Measurements from ENCODE around the gene PI4KB. TPM values are rescaled to one million over a fixed set of nuclear protein-coding genes. Genes with fewer than 3 reads are reported as not detected.
A peak's percentile ranks its signal among the peaks of the same experiment; 100 is the strongest.

The PI4KB gene
- 10 to 100 TPM; 68.0 to 95.9 (median 79.8) TPM for total RNA-seq

- H3K4me1 ChIP-seq = peaks cover 6 to 29% (median 25%) of the 10 kb centered on the region in 4 donors
- WGBS, 2 donors (ENCODE audit: low coverage in 1 of 2) = 0 to 1% methylated on average over 16 to 37 of the region's 40 CpGs
- DNase-seq = peak; percentile 94
- peak within 1 kb of the TSS; percentile 91 to 94 (median 93) for H3K27ac ChIP-seq
- intact Hi-C loops (cut with DNase I; ENCODE audit: low total_unique reads) (no loop called here), in situ Hi-C loops (cut with MboI; ENCODE audit: low pct_ligation_motif_present in 1 of 4, low pct_unique_long_range_greater_than_20kb in 1 of 4, low sequenced_read_pairs in 3 of 4) (no loop called here)
- peak within 1 kb of the TSS; percentile 77 to 95 (median 90) for H3K4me3 ChIP-seq
- H3K27me3 ChIP-seq = no peaks in the 10 kb centered on the region
- TF ChIP-seq POLR2AphosphoS5 (IDR thresholded peaks at IDR 0.05) = peak; percentile 62 to 72 (median 62)
- TF ChIP-seq POLR2A (IDR thresholded peaks at IDR 0.05) = peak; percentile 51
- no peak for TF ChIP-seq CTCF (IDR thresholded peaks at IDR 0.05)
- TF ChIP-seq EP300 (IDR thresholded peaks at IDR 0.05; ENCODE audit: low read depth) = no peak
- peaks cover 0 to 6% (median 0%) of the 10 kb centered on the region in 4 donors for H3K36me3 ChIP-seq
- H3K9me3 ChIP-seq = no peaks in the 10 kb centered on the region
These were observed at the start of gene PI4KB for GRCh38 chr1:151327223-151327902. PI4KB (minus strand) TSS chr1:151327416; CDS start chr1:151316481, 10,935 bp downstream.

- 57% methylated on average over 14 of the region's 14 CpGs; no CpG with 5 or more reads in 1 of the 2 donors for WGBS, 2 donors (ENCODE audit: low coverage in 1 of 2)
- Histone ChIP-seq H3K27ac (peak overlapping the region; percentile 84 to 92 (median 87)), H3K36me3 (peaks cover 0 to 2% (median 0%) of the 10 kb centered on the region in 4 donors), H3K27me3 (no peaks in the 10 kb centered on the region), H3K9me3 (no peaks in the 10 kb centered on the region), H3K4me1 (peaks cover 13 to 80% (median 55%) of the 10 kb centered on the region in 4 donors), H3K4me3 (peak overlapping the region in 1 of 4 donors; percentile 63)
- no peak for DNase-seq
- intact Hi-C loops (cut with DNase I; ENCODE audit: low total_unique reads) (loop anchor here (2.0 kb wide), 1 partner anchor 26 kb away; the partner anchor contains the start of gene PSMB4), in situ Hi-C loops (cut with MboI; ENCODE audit: low pct_ligation_motif_present in 1 of 4, low pct_unique_long_range_greater_than_20kb in 1 of 4, low sequenced_read_pairs in 3 of 4) (no loop called here)
- TF ChIP-seq EP300 (IDR thresholded peaks at IDR 0.05; ENCODE audit: low read depth) (no peak), POLR2A (IDR thresholded peaks at IDR 0.05) (no peak), POLR2AphosphoS5 (IDR thresholded peaks at IDR 0.05) (no peak), CTCF (IDR thresholded peaks at IDR 0.05) (no peak)
These were observed 46.0 kb upstream of the PI4KB start for GRCh38 chr1:151373196-151373595.

- TF ChIP-seq CTCF (IDR thresholded peaks at IDR 0.05) (no peak), EP300 (IDR thresholded peaks at IDR 0.05; ENCODE audit: low read depth) (no peak), POLR2A (IDR thresholded peaks at IDR 0.05) (peak; percentile 98), POLR2AphosphoS5 (IDR thresholded peaks at IDR 0.05) (peak; percentile 93 to 99 (median 98))
- H3K9me3 ChIP-seq = no peaks in the 10 kb centered on the region
- in situ Hi-C loops (cut with MboI; ENCODE audit: low pct_ligation_motif_present in 1 of 4, low pct_unique_long_range_greater_than_20kb in 1 of 4, low sequenced_read_pairs in 3 of 4) = no loop called here
- no peaks in the 10 kb centered on the region for H3K27me3 ChIP-seq
- peaks cover 13 to 81% (median 49%) of the 10 kb centered on the region in 4 donors for H3K4me1 ChIP-seq
- peak within 1 kb of the TSS; percentile 36 to 63 (median 45) for H3K4me3 ChIP-seq
- peak within 1 kb of the TSS; percentile 84 to 92 (median 87) for H3K27ac ChIP-seq
- DNase-seq = peak; percentile 94
- intact Hi-C loops (cut with DNase I; ENCODE audit: low total_unique reads) = loop anchor here (2.0 kb wide), 1 partner anchor 27 kb away; the partner anchor contains the start of gene PSMB4
- 18 to 80% methylated on average over 1 to 11 of the region's 11 CpGs for WGBS, 2 donors (ENCODE audit: low coverage in 1 of 2)
- H3K36me3 ChIP-seq = peaks cover 0 to 11% (median 4%) of the 10 kb centered on the region in 4 donors
These were observed 45.1 kb upstream of the PI4KB start, which contains the start of gene SELENBP1 for GRCh38 chr1:151372058-151372934. SELENBP1 (minus strand) TSS chr1:151372705; CDS start chr1:151372641, 64 bp downstream.

Measured in transverse colon (tissue), 4 donors.